LNCaP clone FGC (cell line): Measurements from ENCODE around the gene CETN3.

Source experiments
- DNase-seq: peaks from one replicate; pipeline ENCODE4 v3.0.0-alpha.2; 2011; ENCODE audit warnings: low read depth
- H3K4me3 ChIP-seq: 2 replicates; pipeline ENCODE4 v1.5.1; 2011; ENCODE audit warnings: mild to moderate bottlenecking, low read depth, low read length, control low read depth
- TF ChIP-seq, protein P1 (sequence below): IDR thresholded peaks from 2 replicates; pipeline ENCODE4 v1.5.1; 2012; ENCODE audit warnings: mild to moderate bottlenecking; ENCODE audit not compliant: control insufficient read depth, insufficient read depth; ENCODE audit errors: extremely low read depth

The CETN3 gene

GRCh38 chr5:90409318-90410177 lies at the start of gene CETN3:
Gene CETN3, minus strand, starts transcription at chr5:90409756. Its CDS starts 95 bp downstream, at chr5:90409661.
- H3K4me3 ChIP-seq, result peak within 1 kb of the TSS; percentile 95
- peak; percentile 94 for DNase-seq
- TF ChIP-seq, protein P1, sequence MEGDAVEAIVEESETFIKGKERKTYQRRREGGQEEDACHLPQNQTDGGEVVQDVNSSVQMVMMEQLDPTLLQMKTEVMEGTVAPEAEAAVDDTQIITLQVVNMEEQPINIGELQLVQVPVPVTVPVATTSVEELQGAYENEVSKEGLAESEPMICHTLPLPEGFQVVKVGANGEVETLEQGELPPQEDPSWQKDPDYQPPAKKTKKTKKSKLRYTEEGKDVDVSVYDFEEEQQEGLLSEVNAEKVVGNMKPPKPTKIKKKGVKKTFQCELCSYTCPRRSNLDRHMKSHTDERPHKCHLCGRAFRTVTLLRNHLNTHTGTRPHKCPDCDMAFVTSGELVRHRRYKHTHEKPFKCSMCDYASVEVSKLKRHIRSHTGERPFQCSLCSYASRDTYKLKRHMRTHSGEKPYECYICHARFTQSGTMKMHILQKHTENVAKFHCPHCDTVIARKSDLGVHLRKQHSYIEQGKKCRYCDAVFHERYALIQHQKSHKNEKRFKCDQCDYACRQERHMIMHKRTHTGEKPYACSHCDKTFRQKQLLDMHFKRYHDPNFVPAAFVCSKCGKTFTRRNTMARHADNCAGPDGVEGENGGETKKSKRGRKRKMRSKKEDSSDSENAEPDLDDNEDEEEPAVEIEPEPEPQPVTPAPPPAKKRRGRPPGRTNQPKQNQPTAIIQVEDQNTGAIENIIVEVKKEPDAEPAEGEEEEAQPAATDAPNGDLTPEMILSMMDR, result 0 out of 2 replicates have a peak, but pooled peaks have one; percentile 10

DNA sequence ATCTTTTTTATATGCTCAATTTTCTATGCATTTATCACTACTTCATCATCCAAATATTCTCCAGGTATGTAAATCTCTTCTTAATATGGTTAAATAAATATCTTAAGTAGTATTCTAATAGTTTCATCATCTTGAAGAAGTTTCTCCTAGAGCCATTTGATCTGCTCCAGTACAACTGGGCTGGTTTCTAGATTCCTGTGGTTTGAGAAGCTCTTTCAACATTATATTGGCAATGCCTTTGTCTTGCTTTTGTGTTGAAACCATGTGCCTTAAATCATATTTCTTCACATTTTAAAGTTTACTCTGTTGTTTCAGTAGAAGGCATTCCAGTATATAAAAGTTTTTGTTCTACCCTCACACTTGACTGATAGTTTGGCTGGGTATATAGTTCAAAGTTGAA lies 37.4 kb upstream of the CETN3 start:
- TF ChIP-seq, protein P1, result no peak
- DNase-seq, result no peak
- H3K4me3 ChIP-seq, result no peak overlapping the region

DNA sequence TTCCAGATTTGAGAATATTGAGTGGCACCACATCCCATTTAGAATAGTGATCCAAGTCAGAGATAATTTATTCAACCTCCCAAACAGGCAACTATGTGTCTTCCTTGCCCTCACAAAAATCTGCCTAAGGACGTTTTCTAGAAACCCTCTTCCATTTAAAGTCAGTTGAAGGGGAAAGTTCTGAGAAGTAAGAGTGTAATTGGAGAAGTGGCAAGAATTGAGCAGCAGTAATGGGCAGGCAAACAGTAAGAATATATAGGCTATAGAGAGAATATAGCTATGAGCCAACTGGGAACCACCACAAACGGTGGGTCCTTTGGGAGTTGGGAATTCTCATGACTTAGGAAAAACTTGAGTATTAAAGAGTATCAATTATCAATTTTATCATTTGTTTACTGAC lies 31.1 kb upstream of the CETN3 start:
- TF ChIP-seq, protein P1, result no peak
- DNase-seq, result no peak
- H3K4me3 ChIP-seq, result no peak overlapping the region

DNA sequence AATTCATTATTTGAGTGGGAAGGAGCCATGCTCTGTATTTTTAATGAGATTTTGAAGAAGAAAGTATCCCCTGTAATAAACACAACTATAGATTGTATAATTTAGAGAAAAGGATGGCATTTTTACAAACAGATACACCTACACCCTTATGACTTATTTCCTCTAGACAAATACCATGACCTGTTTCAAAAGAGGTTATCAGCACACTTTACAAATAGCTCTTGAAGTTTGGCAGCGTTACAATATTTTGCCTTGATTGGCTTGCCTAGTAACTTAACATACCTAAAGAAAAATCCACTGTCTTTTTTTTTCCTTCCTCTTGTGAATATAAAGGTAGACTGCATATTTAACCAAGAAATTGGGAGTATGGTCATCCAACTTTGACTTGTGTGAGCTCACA lies 28.5 kb upstream of the CETN3 start:
- no peak for DNase-seq
- TF ChIP-seq, protein P1, result no peak
- no peak overlapping the region for H3K4me3 ChIP-seq

DNA sequence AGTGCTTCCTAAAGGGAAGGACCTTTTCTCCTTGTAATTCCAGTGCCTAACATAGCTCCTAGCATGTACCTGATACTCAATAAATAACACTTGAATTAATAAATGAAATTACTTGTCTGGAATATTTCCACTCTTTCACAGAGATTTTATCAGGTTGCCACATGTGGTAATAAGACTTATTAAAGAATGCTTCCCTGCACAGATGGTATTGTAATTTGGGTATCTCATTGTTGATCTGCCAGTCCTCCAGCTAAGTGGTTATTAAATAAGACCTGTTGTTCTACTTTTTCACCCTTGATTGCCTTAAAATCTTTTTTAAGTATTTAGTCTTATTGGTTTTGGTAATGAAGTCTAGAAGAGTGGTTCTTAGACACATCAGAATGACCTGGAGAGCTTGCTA lies 28.1 kb upstream of the CETN3 start:
- H3K4me3 ChIP-seq, result no peak overlapping the region
- DNase-seq, result peak; percentile 46
- TF ChIP-seq, protein P1, result no peak

DNA sequence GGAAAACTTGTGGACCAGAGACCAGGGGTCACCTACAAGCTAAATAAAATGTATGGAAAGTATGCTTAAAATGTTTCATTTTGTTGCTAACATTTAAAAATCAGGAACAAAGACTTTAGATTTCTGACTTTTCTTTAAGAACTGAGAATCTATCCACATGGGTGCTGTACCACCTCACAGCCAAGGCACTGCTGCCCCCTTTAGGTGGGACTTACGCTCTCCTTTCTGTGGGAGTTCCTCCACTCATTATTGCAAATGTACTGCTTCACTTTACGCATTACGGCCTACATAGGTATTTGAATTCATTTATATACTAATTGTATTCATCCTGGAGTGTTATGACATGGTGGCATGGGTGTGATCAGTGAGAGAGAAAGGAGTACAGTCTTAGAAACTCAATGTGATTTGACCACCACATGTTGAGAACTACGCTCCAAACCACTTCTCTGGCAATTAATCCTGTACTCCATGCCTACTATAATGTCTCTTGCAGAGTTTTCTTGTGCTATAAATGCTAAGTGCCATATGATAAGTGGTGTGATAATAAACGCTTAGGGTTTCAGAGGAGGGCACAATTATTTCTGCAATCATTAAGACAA lies 24.7 kb upstream of the CETN3 start:
- TF ChIP-seq, protein P1, result peak; percentile 57
- no peak overlapping the region for H3K4me3 ChIP-seq
- no peak for DNase-seq

DNA sequence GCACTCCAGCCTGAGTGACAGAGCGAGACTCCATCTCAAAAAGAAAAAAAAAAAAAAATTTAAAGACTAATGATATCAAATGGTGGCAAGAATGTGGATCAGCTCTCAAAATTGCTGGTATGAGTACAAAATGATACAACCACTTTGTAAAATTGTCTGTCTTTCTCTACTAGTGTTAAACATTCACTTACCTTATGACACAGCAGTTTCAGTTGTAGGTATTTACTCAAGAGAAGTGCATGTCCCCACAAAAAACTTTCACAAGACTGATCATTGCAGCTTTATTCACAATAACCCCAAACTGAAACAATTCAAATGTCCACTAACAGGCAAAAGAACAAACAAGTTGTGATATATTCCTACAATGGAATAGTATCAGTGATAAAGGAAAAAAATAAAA lies 14.7 kb upstream of the CETN3 start:
- TF ChIP-seq, protein P1, result no peak
- DNase-seq, result no peak
- no peak overlapping the region for H3K4me3 ChIP-seq
